GM12865 (cell line): ENCODE results near the gene ZNF189.
"Not testable (repeated sequence)": the region's sequence is repeated elsewhere in the genome, so short reads cannot be mapped to it uniquely, and the experiment has no call there.

Experiments
- DNase-seq: peaks from one replicate; pipeline ENCODE4 v3.0.0; 2010; ENCODE audit warnings: low read depth
- H3K4me3 ChIP-seq: 2 replicates; pipeline ENCODE4 v1.5.1; 2011; ENCODE audit warnings: mild to moderate bottlenecking, low read depth, low read length, control low read depth
- CTCF ChIP-seq: IDR thresholded peaks from 2 replicates; pipeline ENCODE4 v1.5.1; 2011; ENCODE audit warnings: low read length, control low read depth, low read depth, inconsistent platforms; ENCODE audit not compliant: insufficient read depth; ENCODE audit errors: missing control alignments

Gene ZNF189

GRCh38 chr9:101380295-101380694 is 18.4 kb upstream of the ZNF189 start:
- no peak for TF ChIP-seq CTCF
- DNase-seq, result no peak
- no peak overlapping the region for H3K4me3 ChIP-seq

- no peak for DNase-seq
Observed at GRCh38 chr9:101381118-101381517, 17.5 kb upstream of the ZNF189 start.

DNA sequence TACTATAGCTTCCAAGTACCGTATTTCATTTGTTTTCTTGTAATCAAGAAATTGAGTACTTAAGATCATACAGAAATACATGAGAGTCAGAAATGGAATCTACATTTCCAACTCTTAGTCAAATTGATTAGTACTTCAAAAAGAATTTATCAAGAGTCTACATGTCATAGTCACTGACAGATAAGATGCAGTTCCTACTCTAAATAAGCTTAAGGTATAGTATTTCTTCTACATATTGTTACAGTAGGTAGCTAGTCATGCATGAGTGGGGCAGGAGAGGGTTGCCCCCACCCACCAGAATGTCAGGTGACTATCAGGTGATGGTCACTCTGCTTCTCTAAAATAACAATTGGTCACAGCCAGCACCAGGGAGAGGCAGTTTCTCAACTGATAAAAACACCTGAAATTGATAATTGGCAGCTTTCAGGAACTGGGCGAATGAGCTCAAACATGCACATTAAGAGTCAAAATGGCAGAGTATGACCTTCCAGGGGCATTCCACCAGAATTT is 16.8 kb upstream of the ZNF189 start:
- H3K4me3 ChIP-seq, result no peak overlapping the region
- no peak for TF ChIP-seq CTCF
- DNase-seq, result no peak

More at GRCh38 chr9:101381118-101381517, 17.5 kb upstream of the ZNF189 start:
- no peak overlapping the region for H3K4me3 ChIP-seq
- TF ChIP-seq CTCF, result no peak

DNA sequence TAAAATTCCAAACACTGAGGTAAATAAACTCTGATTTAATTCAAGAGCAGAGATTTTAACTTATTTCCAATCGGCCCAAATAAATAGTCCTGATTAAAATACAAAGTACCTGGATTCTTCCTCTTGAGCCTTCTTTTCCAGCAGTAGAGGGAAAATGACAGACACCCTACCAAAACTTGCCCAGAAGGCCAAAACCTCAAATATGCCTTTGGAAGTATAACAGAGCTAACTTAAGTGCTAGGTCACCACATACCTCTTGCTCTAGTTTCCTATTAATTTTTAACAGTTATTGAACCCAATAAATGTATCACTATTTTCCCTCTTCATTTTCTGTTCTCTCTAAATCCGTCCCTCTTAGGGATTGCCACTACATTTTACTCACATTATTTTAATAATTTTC is 15.3 kb upstream of the ZNF189 start:
- no peak overlapping the region for H3K4me3 ChIP-seq
- TF ChIP-seq CTCF, result no peak
- DNase-seq, result no peak

DNA sequence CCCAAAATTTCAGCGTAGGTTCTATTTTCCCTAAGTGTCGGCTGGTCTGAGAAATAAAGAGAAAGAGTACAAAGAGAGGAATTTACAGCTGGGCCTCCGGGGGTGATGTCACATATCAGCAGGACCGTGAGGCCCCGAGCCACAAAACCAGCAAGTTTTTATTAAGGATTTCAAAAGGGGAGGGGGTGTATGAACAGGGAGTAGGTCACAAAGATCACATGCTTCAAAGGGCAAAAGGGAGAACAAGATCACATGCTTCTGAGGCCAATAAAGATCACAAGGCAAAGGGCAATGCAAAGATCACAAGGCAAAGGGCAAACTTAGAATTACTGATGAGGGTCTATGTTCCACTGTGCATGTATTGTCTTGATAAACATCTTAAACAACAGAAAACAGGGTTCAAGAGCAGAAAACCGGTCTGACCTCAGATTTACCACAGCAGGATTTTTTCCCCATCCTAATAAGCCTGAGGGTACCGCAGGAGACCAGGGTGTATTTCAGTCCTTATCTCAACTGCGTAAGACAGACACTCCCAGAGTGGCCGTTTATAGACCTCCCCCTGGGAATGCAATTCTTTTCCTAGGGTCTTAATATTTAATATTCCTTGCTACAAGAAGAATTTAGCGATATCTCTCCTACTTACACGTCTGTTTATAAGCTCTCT is 13.6 kb upstream of the ZNF189 start, which contains the start of gene BAAT:
Gene BAAT, minus strand, starts transcription at position 134 of the 664 bp plus-strand sequence. CDS start 13,602 bp downstream, outside the sequence.
- not testable (repeated sequence) for H3K4me3 ChIP-seq, DNase-seq

GRCh38 chr9:101387871-101388506 is 10.7 kb upstream of the ZNF189 start:
- DNase-seq, result peak; percentile 28
- peak; percentile 48 for TF ChIP-seq CTCF
- no peak overlapping the region for H3K4me3 ChIP-seq

DNA sequence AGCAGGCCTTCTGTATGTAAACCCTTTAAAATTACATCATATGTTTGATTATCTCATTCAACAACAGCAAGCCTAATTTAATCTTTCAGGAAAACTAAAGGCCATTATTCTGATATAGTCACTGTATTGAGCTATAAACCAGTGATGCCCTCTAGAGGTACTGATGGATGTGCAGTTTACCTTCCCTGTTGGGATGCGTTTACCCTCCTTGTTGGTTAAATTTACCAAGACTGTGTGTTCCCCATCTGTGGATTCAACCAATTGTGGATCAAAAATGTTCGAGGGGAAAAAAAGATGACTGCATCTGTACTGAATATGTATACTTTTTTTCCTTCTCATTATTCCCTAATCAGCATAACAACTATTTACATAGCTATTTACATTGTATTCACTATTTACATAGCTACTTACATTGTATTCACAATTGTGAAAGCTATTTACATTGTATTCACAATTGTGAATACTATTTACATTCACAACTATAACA is 10.1 kb upstream of the ZNF189 start:
- DNase-seq, result no peak

More for the DNA sequence above, 10.1 kb upstream of the ZNF189 start:
- TF ChIP-seq CTCF, result no peak
- no peak overlapping the region for H3K4me3 ChIP-seq
